ENCODE results near the gene DROSHA.

Gene DROSHA

DNA sequence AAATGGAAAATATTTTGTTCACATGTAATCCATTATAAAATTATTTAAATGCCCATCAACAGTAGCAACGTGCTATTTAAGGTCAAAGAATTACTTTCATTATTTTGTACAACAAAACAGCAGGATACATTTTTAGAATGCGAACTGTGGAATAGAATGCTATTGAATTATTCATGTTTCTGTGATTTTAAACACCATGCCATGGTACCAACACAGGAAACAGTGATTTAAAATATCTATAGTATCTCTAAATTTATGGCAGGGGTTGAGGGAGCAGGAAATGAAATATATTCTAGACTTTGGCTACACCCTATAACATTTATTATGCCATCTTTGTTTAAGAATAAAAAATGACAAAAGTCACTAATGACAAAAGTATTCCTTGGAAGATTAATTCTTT is 62.4 kb downstream of the DROSHA start:
- DNase-seq: no peak

DNA sequence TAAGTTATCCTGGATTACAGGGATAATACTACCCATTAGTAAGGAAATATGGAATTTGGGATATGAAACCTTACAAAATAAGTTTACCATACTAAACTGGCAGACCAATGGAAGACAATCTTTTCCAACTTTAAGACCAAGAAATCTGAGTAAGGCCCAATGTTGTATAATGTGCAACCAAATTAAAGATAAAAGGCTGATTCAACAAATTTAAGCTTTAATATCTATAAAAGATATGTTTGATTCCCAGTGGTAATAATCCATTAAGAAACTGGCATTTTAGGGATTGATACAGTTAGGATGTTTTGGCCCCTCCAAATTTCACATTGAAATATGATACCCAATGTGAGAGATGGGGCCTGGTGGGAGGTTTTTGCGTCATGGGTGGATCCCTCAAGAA is 66.6 kb downstream of the DROSHA start:
- DNase-seq: no peak

DNA sequence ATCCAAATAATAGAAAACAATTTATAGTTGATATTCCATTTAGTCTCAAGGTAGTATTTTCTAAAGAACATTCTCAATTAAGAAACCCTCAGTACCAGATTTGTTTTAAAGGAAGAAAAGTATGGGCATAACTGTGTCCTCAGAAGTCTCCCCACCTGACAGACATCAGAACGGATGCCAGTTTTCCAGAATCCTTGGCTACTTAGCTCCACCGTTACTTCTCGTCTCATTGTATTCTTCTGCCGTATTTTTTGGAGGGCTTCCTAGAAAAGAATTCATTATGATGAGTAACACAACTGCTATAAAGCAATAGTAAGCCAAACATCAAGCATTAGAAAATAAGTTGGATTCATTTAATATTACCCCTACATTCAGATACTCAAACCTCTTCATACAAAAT is 67.8 kb downstream of the DROSHA start:
- no peak for DNase-seq

DNA sequence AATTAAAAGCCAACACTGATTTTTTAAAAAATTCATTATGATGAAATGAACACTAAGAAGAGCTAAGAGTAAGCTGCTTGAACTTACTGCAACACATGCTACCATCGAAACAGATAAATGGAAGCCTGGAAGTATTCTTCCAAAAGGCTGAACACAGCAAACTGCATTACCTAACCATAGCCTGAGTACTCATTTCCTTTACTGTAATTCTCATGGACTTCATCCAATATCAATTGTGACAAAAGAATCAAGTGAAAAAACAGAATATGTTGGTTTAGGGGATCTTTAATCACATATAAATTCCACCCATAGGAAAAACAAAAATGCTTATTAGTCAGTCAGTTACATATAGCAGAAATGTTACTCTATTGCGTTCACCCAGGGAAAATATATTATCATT is 68.5 kb downstream of the DROSHA start:
- no peak for DNase-seq

DNA sequence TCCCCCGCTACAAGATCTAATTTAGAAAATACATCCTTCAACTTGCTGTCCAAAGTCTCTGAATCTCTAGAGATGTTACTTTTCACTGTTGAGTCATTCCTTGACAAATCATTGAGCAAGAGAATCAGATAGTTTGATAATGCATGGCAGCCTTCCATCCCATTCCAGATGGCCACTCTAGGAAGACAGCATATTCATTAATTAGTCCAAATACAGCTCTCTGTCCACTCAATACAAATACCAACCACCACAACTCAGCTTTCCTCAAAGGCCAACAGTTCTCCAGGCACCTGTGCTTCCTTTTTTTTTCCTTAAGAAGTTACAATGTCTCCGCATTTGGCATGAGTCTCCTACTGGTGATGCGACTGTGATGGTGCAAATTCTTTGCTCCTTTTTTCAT is 72.3 kb downstream of the DROSHA start:
- DNase-seq: no peak

DNA sequence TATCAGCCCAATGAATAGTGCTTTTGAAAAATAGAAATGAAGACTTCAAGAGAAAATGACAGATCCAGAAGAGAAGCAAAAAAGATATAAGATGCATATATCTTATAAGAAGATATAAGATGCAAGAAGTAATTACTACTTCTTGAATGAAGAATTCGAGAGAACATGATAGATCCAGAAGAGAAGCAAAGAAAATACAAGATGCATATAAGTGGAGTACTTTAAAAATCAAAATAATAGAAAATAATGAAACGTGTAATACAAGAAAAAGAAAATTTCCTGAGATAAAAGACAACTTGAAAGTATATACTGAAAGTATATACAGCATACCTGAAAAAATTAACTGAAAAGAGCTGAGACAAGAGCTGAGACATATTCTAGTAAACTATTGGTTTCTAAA is 76.7 kb downstream of the DROSHA start:
- no peak for DNase-seq

DNA sequence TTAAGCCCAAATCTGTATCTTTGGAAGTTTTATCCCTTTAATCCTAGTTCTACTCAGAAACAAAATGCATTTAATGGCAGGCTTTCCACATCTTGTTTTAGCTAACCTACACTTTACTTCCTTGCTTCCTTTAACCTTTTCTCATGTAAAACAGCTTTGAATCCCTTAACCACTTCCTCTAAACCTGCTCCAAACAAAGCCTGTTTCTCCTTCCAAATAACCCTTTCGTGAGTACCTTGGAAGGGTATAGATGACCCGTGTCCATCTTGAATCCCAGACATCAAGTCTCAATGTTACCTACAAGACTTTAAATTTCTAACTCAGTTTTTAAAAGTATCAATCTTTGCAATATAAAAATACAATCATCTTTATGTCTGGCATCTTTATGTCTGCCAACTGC is 78.4 kb downstream of the DROSHA start:
- DNase-seq: no peak

DNA sequence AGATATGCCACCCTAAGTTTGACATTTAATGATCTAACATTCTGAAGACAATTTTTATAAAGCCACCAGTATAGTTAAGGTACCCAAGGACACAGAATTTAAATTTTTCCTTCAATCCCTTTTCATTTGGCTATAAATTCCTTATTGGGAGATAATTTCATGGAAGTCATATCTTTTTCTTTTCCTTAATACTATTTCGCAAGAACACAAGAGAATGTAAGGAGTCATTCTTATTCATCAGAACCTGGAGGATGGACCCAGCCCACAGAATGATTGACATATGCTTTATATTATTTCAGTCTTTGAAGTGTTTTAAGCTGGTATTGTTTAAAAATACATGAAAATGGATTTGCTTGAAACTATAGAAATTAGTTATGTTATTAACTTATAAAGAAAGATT is 79.6 kb downstream of the DROSHA start:
- DNase-seq: no peak

DNA sequence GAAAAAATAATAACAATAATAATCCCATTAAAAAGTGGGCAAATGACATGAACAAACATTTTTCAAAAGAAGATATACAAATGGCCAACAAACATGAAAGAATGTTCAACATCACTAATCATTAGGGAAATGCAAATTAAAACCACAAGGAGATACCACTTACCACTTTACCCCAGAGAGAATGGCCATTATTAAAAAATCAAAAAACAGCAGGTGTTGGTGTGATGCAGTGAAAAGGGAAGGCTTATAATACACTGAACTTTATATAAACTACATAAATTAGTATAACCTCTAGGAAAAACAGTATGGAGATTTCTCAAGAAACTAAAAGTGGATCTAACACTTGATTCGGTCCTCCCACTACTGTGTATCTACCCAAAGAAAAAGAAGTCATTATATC is 81.9 kb downstream of the DROSHA start:
- DNase-seq: no peak

DNA sequence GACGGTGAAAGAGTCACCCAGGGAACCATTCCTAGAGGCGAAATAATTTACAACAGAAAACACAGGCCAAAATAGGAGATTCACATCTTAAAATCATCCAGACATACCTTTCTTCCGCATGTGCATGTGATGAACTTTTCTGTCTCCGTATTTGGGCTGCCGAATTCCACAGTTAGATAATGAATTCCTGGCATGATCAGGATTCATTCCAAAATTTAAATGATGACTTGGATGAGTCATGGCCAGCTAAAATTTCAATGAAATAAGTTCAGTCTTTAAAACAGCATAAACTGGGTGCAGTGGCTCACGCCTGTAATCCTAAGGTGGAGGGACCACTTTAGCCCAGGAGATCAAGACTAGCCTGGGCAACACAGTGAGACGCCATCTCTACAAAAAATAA is 82.7 kb downstream of the DROSHA start:
- DNase-seq: no peak

DNA sequence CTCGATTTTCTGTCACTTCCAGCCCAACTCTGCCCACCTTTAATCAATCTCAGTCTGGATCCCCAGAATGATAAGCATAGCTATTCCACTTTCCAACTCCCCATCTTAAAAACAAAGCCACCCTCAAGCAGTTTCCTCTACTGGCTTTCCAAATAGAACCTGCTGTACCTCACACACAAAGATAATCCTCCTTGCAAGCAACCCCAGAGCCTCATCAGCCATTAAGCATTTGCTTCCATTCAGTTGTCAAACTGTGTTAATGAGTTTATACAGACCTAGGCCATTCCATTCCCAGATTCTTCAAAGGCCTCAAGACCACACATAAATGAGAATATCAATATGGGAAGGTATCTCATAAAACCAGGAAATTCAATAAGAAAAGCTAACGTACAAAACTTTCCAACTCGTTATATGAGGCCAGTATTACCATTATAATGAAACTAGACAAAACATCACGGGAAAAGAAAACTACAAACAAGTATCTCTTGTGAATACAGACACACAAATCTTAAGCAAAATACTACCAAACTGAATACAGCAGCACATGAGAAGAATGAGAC is 86.8 kb downstream of the DROSHA start:
- no peak for DNase-seq

DNA sequence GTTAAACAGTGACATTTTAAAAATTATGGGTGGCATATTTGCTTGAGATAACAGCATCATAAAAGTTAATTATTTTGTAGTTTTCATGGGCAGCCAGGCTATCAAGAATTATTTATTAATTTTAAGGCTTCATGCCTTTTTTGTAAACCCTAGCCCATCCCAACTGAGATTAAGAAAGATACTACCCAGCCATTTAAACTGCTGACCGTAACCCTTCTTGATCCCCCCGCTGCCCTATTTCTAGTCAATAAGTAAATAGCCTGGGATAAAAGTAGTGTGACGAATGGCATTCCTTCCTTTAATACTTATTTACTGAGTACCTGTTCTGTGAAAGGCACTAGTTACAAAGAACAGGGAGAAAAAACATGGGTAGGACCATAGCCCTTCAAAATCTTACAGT is 88.3 kb downstream of the DROSHA start:
- DNase-seq: no peak

DNA sequence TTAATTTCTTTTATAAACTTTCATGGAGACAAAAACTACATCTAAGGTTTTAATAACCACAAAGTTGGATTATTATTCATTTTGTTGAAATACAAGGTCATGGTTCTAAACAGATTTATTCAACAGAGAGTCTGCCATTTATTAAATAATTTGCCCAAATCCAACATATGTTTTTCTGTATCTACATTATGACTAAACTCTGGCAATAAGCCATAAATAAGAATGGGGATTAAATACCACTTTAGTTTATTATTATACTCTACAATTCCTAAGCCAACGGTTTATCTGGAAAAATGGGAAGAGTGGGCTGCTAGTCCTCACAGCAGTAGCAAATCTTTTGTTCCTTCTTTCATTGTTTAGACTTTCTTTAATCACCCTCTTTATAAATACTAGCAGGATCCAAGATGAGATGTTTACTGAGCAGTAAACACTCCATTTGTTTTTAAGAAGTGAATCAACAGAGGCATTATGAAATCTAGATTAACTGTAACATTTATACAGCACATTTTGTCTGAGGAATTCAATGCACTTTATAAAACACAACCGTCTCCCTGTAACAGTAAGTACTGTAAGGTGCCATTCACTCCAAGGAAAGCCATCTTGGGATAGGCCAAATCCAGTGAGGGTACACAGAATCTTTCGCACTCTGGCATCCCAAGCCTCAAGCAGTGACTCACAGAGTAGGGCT is 89.7 kb downstream of the DROSHA start:
- no peak for DNase-seq

DNA sequence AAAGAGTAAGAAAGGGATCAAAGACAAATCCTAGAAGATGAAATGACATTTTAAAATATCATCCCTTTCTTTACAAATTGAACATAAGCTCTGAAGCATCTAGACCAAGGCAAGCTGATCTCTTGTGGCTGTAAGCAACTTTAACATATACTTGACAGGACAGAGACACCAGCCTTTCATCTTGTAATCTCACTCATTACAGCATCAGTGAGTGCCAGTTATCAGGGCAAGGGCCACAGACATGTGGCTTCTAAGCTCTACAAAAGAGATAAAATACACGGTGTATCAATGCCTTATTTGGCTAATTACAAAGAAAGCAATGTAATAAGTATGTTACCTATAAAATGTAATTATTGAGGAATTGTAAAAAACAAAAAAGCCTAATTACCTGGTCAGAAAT is 95.0 kb downstream of the DROSHA start:
- peak; percentile 69 for DNase-seq

DNA sequence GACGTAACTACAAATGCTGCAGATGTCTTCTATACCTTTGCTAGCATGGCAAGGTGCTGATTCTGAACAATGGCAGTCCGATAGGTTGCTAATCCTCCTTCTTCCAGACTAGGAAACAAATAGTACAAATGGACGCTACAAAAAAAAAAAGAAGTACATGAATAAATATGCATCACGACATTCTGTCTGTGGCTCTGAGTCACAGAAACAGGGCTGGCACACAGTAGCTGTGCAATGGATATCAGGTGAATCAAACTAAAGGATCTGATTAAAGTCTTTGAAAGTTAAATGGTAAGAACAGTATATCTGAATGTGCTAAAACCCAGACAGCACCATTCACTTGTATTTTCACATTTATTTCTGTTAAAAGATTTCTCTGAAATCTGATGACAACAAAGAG is 96.2 kb downstream of the DROSHA start:
- DNase-seq: no peak

DNA sequence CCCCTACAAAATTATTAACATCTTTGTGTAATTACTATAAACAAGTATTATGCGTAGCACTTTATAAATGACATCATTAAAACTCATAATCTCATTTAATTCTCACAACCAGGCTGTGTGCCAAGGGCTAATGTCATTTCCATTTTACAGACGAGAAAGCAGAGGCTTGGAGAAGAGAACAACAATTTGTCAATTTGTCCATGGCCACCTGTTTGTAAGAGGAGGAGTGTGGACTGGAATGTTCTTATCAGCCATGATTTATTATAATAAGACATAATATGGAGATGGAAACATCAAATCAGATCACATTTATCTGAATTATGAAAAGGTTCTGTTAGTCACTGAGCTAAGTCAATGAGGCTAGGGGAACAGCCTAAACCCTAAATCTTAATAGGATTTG is 97.0 kb downstream of the DROSHA start:
- DNase-seq: no peak

DNA sequence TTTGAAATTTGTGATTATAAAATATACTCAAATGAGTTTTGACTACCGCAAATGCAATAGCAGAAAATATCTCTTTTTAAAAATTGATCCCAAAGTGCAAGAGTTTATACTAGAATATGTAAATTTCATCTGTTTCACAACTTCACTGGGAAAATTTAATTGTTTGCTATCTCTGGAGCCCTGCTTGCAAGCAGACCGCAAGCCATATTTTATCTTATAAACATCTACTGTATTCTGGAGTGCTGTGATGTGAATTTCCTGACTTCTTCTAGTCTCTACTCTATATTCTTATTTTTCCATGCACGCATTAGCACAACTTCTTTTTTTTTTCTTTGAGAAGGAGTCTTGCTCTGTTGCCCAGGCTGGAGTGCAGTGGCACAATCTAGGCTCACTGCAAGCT is 98.7 kb downstream of the DROSHA start:
- peak; percentile 40 for DNase-seq

DNA sequence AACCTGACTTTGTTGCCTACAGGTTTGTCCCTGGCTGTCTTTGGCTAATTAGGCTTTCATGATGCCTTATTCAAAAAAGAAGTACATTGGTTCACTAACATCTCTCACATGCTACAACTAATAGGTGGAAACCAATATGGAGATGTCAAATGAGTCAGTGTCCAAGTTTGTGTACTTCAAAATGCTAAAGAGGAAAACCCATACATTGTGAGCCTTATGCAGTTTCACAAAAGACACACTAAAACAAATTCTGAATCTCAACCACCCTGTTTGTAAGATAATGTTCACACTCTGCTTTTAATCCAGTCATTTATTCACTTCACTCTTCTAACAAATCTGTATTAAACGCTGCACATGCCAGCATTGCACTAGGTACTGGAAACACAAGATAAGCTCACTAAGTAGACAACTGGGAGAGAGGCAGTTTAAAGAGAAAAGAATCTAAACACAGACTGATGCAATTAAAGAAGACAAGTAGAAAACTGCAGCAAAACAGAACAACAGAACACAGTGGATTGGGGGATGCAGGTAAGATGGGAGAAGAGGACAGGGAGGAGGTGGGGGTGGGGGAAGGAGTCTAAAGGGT is 104.1 kb downstream of the DROSHA start:
- peak; percentile 20 for DNase-seq

DNA sequence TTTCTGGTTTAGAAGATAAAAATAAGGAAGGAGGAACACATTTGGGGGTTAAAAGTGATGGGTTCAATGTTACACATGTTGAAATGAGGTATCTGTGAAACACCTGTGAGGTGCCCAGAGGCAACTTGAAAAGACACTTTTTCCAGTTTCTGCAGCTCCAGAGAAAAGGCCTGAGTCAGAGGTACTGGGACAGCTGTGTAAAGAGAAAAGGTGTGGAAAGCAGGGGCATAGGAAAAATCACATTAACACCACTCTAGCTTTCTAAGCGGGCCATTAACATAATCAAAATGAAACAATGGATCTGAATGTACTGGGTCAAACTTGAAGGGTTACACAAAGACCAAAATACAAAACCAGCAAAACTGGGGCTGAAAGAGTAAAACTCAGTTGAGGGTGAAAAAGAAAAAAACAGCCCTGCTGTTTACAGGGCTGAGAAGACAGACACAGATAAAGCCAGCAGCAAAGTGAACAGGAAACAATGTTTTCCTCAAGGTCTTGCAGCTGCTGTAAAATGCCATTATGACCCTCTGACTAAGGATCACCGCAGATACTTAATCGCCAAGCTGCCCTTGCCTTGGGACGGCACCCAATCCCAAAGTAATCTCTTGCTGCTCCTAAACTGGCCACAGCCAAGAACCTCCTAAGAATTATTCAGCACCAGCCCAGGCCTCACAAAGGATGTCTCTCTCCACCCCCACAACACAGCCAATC is 104.7 kb downstream of the DROSHA start:
- DNase-seq: peak; percentile 7

DNA sequence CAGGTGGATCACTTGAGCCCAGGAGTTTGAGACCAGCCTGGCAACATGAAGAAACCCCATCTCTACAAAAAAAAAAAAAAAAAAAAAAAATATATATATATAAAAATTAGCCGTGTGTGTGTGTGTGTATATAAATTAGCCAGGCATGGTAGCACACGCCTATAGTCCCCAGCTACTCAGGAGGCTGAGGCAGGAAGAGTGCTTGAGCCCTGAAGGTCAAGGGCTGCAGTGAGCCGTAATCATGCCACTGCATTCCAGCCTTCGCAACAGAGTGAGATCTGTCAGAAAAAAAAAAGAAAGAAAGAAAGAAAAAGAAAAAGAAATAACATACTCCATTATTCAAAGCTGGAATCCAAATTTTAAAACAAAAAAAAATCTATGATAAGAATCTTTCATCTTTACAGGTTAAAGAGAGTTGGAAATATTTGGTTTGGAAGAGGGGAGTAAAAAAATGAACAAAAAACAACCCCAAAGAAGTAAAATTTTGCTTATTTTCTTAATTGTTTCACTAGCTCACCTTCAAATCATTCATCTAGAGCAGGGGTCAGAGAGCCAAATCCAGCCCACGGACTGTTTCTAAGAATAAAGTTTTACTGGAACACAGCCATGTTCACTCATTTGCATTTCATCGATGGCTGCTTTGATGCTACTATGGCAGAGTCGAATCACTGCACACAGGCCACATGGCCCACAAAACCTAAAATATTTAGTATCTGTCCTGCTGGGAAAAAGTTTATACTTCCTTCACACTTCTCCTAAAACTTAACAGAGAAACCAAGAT is 109.9 kb downstream of the DROSHA start:
- DNase-seq: no peak

DNA sequence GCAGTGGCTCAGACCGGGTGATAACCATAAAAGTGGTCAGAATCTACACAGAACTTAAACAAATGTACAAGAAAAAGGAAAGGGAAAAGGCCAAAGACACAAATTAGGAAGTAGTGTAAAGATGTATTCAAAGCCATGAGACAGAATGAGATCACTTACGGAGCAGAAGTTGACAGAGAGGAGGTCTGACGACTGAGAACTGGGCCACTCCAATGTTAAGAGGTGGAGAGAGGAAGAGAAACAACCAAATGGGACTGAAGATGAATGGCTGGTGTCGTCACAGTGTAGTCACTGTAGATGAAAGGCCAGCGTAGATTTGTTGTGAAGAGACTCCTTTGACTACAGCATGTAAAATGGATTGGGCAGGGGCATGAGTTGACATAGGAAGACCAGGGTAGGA is 114.4 kb downstream of the DROSHA start:
- no peak for DNase-seq

DNA sequence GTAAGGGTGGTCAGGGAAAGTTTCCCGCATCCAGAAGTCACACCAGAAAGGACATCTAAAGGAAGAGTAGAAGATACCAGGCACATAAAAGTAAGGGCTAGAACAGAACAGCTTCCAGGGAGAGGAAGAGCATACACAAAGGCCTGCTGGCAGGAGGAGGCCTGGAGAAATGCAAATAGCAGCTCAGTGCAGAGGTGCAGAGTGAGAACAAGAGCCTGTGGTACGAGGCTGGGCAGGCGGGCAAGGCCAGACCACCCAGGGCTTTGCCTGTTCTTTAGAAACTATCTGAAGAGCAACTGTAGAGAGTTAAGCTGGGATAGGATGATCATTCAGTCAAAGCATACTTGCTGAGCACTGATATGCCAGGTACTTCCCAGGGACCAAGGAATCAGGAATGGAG is 115.3 kb downstream of the DROSHA start:
- no peak for DNase-seq

DNA sequence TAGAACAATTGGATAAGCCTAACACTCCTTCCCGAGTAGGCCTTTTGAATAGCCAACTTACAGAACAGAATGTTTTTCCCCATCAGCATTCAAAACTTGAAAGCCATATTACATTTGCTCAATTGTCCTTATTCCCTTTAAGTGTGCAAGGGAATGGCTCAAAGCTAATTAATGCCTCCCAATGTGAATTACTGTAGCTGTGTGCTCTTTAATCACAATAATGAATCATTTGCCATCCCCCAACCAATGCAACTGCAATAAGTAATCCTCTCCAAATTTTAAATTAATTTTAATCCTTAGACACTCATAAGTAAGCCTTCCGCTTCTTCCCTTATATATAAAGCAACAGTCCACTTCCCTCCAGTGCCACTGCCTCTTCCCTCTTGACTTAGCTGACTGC is 115.9 kb downstream of the DROSHA start:
- DNase-seq: no peak

Data from hematopoietic multipotent progenitor cell treated with erythropoietin and hydrocortisone succinate and interleukin-3 and kit ligand, for 6 days (in vitro differentiated cells).